Sigmoid colon (tissue), 7 donors: ENCODE data around the gene C1orf21. TPM values are rescaled to one million over a fixed set of nuclear protein-coding genes. Genes with fewer than 3 reads are reported as not detected.
A peak's percentile ranks its signal among the peaks of the same experiment; 100 is the strongest.

Source experiments
- DNase-seq: peaks from one replicate; pipeline ENCODE4 v3.0.0-alpha.2; 2019
- H3K27ac ChIP-seq, 4 donors: fragments of 200-600 bp; sonication (generic); one replicate each; pipeline ENCODE4 v1.5.1; 2016 to 2019; ENCODE audit warnings: mild to moderate bottlenecking in 1 of 4
- H3K27me3 ChIP-seq, 3 donors: fragments of 200-600 bp; sonication (generic); one replicate each; pipeline ENCODE4 v1.5.1; 2019; ENCODE audit warnings: mild to moderate bottlenecking in 1 of 3
- H3K36me3 ChIP-seq, 4 donors: fragments of 200-600 bp; sonication (generic); one replicate each; pipeline ENCODE4 v1.5.1; 2016 to 2019
- H3K4me1 ChIP-seq, 4 donors: fragments of 200-600 bp; sonication (generic); one replicate each; pipeline ENCODE4 v1.5.1; 2017 to 2019
- H3K4me3 ChIP-seq, 4 donors: fragments of 200-600 bp; sonication (generic); one replicate each; pipeline ENCODE4 v1.5.1; 2017 to 2019; ENCODE audit warnings: mild to moderate bottlenecking in 2 of 4, moderate library complexity in 1 of 4
- H3K9me3 ChIP-seq, 4 donors: fragments of 200-600 bp in 3 of 4; sonication (generic) in 3 of 4; one replicate each; pipeline versions ENCODE4 v1.5.1 to v1.6.1; 2013 to 2019
- EP300 ChIP-seq, 4 donors: sonication (generic); formaldehyde crosslinking; IDR thresholded peaks; one replicate each; pipeline ENCODE4 v1.6.1; 2017; ENCODE audit warnings: antibody characterized with exemption in 4 of 4
- POLR2A ChIP-seq, 2 donors: fragments of 450-650 bp; IDR thresholded peaks; one replicate each; pipeline ENCODE4 v1.6.1; 2016; ENCODE audit warnings: antibody characterized with exemption in 2 of 2, mild to moderate bottlenecking in 2 of 2, moderate library complexity in 2 of 2
- POLR2AphosphoS5 ChIP-seq, 4 donors: sonication (generic); formaldehyde crosslinking; IDR thresholded peaks; one replicate each; pipeline ENCODE4 v1.6.1; 2017; ENCODE audit warnings: antibody characterized with exemption in 4 of 4
- WGBS, 2 donors: extraction: QIAGEN DNeasy Blood & Tissue Kit; methylation state at CpG; one replicate each; pipeline ENCODE4 v1.1.7; 2013; 5-methylcytosine and 5-hydroxymethylcytosine counted together
- intact Hi-C: fragments of 100-400 bp; cut with DNase I; formaldehyde crosslinking; loops from one replicate; pipeline ENCODE4 v1.15.1; 2023
- polyA plus RNA-seq, 3 donors: library from polyadenylated mRNA; stranded (reverse); fragments of 200-250 nt; gene quantifications; one replicate each; pipeline ENCODE4 v1.2.3, GENCODE V29; 2013
- total RNA-seq, 4 donors: library from RNA; depleted of rRNA; stranded (reverse); fragments of >200 nt; gene quantifications; one replicate each; pipeline ENCODE4 v1.1.0, GENCODE V29; 2016
- TF ChIP-seq, protein P1 (sequence below), 4 experiments: fragments of 450-650 bp in 3 of 4; fragments of 200-600 bp in 1 of 4; IDR thresholded peaks; one replicate each; pipeline ENCODE4 v1.5.1; 2016 to 2019; ENCODE audit warnings: antibody characterized with exemption in 4 of 4, mild to moderate bottlenecking in 3 of 4, moderate library complexity in 2 of 4
- donor health status: healthy with polysubstance abuse.
- donor health status: Bipolar disorder and iron deficiency.
- donor health status: healthy.

C1orf21 gene
- total and polyA plus RNA-seq, 7 donors: 39.5 to 109 (median 80.0) TPM

DNA sequence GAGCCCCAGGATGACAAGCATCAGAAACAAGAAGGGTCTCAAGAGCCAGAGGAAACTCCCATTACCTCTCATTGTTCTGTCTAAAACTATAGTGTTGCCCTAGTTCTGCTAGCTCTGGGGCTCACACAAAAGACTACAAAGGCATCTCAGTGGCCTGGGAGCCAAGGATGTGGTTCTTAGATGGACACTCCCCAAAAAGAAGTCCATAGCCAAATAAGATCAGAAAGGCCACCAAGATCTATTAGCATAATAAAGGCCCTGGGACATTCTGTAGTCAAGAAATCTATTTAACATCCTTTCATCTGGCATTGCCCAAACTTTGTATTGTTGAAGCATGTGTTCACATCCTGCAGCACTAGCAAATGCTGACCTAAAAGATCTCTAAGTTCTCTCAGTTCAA lies 268.4 kb downstream of the C1orf21 start:
- TF ChIP-seq POLR2AphosphoS5 (IDR thresholded peaks at IDR 0.05): no peak
- no peak for TF ChIP-seq EP300 (IDR thresholded peaks at IDR 0.05)
- TF ChIP-seq, protein P1, sequence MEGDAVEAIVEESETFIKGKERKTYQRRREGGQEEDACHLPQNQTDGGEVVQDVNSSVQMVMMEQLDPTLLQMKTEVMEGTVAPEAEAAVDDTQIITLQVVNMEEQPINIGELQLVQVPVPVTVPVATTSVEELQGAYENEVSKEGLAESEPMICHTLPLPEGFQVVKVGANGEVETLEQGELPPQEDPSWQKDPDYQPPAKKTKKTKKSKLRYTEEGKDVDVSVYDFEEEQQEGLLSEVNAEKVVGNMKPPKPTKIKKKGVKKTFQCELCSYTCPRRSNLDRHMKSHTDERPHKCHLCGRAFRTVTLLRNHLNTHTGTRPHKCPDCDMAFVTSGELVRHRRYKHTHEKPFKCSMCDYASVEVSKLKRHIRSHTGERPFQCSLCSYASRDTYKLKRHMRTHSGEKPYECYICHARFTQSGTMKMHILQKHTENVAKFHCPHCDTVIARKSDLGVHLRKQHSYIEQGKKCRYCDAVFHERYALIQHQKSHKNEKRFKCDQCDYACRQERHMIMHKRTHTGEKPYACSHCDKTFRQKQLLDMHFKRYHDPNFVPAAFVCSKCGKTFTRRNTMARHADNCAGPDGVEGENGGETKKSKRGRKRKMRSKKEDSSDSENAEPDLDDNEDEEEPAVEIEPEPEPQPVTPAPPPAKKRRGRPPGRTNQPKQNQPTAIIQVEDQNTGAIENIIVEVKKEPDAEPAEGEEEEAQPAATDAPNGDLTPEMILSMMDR (IDR thresholded peaks at IDR 0.05): no peak
- no peak for TF ChIP-seq POLR2A (IDR thresholded peaks at IDR 0.05)
- no peak overlapping the region for H3K4me3 ChIP-seq
- no peaks in the 10 kb centered on the region for H3K27me3 ChIP-seq
- intact Hi-C loops: no loop called here
- no peak for DNase-seq
- H3K36me3 ChIP-seq: no peaks in the 10 kb centered on the region
- no peaks in the 10 kb centered on the region for H3K4me1 ChIP-seq
- H3K9me3 ChIP-seq: no peaks in the 10 kb centered on the region
- H3K27ac ChIP-seq: no peak overlapping the region

DNA sequence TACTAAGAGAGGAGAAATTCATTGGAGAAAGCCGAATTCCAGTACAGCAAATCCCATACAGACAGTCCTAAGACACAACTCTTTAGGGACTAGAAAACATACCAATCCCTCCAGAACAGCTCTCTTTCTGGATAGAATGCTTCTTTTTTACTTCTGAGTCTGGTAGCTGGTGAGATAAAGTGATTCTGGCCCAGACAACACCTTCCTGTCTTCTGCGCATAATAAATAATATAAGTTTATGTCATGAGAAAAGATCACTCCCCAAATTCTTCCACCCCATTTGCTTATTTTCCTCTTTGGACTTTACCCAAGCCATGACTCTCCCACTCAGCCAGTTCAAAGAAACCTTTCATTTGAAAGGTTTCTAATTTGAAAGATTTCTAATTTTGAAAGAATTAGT lies 269.4 kb downstream of the C1orf21 start:
- peak overlapping the region in 1 of 4 donors; percentile 0 for H3K27ac ChIP-seq
- no peaks in the 10 kb centered on the region for H3K36me3 ChIP-seq
- H3K4me3 ChIP-seq: no peak overlapping the region
- H3K4me1 ChIP-seq: peaks cover 0 to 3% (median under 1%) of the 10 kb centered on the region in 4 donors
- H3K27me3 ChIP-seq: no peaks in the 10 kb centered on the region
- WGBS, 2 donors: 92 to 94% methylated on average over 2 of the region's 2 CpGs
- H3K9me3 ChIP-seq: no peaks in the 10 kb centered on the region
- intact Hi-C loops: no loop called here
- no peak for TF ChIP-seq POLR2AphosphoS5 (IDR thresholded peaks at IDR 0.05)
- TF ChIP-seq POLR2A (IDR thresholded peaks at IDR 0.05): no peak
- TF ChIP-seq, protein P1 (IDR thresholded peaks at IDR 0.05): no peak
- TF ChIP-seq EP300 (IDR thresholded peaks at IDR 0.05): no peak
- DNase-seq: no peak

DNA sequence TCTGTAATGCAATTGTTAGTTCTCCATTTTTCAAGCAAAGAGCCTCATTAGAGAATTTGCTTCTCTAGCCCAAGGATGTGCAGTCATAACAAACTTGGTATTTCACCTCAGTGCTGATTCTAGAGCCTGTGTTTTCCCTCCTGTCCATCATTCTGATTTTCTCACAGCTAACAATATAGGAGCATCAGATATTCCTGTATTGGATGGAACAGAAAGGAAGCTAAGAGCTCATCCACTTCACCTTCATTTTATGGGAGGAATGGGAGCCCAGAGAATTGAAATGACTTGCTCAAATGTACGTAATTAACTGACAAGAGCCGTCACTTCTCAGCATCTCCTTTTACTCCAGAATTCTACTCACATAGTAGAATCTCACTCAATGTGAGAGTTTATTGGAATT lies 271.2 kb downstream of the C1orf21 start:
- intact Hi-C loops: no loop called here
- Histone ChIP-seq H3K4me3 (no peak overlapping the region), H3K27ac (no peak overlapping the region), H3K36me3 (no peaks in the 10 kb centered on the region), H3K9me3 (no peaks in the 10 kb centered on the region), H3K4me1 (peaks cover 0 to 15% (median 7%) of the 10 kb centered on the region in 4 donors), H3K27me3 (no peaks in the 10 kb centered on the region)
- no peak for DNase-seq
- WGBS, 2 donors: 95 to 96% methylated on average over 2 of the region's 2 CpGs
- TF ChIP-seq POLR2A (IDR thresholded peaks at IDR 0.05) (no peak), EP300 (IDR thresholded peaks at IDR 0.05) (no peak), POLR2AphosphoS5 (IDR thresholded peaks at IDR 0.05) (no peak)
- TF ChIP-seq, protein P1 (IDR thresholded peaks at IDR 0.05): no peak

DNA sequence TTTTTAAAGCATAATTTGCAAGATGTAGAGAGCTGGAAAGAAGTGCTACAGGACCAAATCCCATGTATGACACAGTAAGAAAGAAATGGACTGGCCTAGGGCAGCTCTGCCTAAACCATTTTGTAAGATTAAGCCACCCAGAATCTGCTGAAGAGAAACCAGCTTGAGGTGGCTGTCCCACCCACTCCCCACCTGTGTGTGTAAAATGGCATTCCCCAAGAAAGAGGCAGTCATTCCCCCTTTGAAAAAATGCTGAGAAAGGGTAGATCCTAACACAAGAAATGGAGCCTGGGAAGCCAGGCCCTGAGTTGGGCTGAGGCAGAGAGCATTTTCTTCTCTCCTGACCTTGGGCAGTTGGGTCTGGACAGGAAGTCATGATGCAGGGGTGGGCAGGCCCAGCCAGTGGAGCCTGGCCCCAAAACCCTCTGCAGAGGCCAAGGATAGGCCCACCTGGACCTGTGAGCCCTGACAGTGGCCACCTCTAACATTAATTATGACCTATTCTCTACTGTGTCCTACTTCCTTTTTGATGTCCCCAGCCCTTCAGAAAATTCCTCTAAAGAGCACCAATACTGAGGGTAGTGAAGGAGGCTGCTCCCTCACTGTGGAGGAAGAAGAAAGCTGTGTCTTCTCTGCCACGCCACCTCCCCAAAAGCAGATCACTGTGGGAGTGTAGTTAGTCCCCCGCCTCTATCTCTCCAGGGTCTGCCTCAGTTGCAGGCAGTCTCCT lies 273.8 kb downstream of the C1orf21 start:
- no peak overlapping the region for H3K4me3 ChIP-seq
- no peaks in the 10 kb centered on the region for H3K36me3 ChIP-seq
- DNase-seq: no peak
- no peak overlapping the region for H3K27ac ChIP-seq
- peaks cover 0 to 31% (median 13%) of the 10 kb centered on the region in 4 donors for H3K4me1 ChIP-seq
- WGBS, 2 donors: 96 to 97% methylated on average over 2 of the region's 2 CpGs
- intact Hi-C loops: loop anchor here (5.0 to 10.0 kb wide), 2 partner anchors 176 to 438 kb away; no protein-coding TSS in a partner anchor
- TF ChIP-seq POLR2AphosphoS5 (IDR thresholded peaks at IDR 0.05) (no peak), POLR2A (IDR thresholded peaks at IDR 0.05) (no peak), EP300 (IDR thresholded peaks at IDR 0.05) (no peak)
- TF ChIP-seq, protein P1 (IDR thresholded peaks at IDR 0.05): no peak
- H3K9me3 ChIP-seq: no peaks in the 10 kb centered on the region
- no peaks in the 10 kb centered on the region for H3K27me3 ChIP-seq
